ENCODE measurements around the gene LGALS8. TPM values are rescaled to one million over a fixed set of nuclear protein-coding genes. Genes with fewer than 3 reads are reported as not detected.
A peak's percentile ranks its signal among the peaks of the same experiment; 100 is the strongest.

Gene LGALS8
- total RNA-seq, 1 experiment from 2014 or later = 47.6 TPM

- no peak for DNase-seq (ENCODE audit: low read depth)
These were observed 14.6 kb upstream of the LGALS8 start for GRCh38 chr1:236509203-236509602.

DNA sequence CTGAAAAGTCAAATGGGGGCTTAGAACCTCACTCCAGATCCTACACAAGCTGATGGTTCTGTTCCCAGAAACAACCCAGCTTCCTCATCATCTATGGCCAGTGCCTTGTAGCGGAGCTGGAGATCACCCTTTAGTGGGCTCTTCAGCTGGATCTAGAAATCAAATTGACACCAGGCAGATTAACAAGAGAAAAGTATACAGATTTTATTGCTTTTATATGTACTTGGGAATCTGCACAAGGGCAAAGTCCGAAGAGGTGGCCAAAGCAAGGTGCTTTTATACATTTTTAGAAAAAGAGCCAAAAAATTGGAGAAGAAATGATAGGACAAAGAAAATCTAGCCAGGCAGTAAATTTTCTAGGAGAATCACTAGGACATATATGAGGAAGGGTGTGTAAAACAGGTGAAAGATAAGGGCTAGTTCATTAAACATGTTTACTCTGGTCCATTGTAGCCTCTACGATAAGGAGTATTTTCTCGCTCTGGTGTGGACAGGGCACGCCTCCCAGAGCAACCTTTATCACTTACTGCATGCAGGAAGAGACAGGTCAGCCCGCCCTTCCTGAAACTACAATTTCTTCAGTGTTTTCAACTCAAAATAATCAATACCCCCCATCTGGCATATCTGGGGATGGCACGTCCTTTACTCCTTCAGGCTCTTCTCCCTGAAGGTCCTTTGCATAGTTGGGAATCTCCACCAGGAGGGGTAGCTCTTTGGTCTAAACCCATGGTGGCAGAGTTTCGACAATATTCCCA is 14.0 kb upstream of the LGALS8 start:
- DNase-seq (ENCODE audit: low read depth) = no peak

DNA sequence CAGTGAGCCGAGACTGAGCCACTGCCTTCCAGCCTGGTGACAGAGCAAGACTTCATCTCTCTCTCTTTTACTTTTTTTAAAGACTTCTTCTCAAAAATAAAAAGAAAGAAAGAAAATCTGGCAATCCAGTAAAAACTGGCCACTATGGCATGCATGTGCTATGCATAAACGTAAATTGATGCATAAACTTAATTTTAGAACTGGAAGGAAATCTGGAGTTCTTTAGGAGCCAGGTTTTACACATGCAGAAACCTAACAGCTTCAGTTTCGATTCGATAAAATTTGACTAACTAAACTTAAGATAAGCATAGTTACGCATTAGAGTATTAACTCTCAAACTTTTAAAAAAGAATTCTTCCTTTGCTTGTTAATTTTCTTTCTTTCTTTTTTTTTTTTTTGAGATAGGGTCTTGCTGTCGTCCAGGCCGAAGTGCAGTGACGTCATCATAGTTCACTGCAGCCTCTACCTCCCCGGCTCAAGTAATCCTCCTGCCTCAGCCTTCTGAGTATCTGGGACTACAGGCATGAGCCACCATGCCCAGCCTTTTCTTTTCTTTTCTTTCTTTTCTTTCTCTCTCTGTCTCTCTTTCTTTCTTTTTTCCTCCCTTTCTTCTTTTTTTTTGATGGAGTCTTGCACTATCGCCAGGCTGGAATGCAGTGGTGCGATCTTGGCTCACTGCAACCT is 11.9 kb upstream of the LGALS8 start:
- DNase-seq (ENCODE audit: low read depth) = no peak

DNA sequence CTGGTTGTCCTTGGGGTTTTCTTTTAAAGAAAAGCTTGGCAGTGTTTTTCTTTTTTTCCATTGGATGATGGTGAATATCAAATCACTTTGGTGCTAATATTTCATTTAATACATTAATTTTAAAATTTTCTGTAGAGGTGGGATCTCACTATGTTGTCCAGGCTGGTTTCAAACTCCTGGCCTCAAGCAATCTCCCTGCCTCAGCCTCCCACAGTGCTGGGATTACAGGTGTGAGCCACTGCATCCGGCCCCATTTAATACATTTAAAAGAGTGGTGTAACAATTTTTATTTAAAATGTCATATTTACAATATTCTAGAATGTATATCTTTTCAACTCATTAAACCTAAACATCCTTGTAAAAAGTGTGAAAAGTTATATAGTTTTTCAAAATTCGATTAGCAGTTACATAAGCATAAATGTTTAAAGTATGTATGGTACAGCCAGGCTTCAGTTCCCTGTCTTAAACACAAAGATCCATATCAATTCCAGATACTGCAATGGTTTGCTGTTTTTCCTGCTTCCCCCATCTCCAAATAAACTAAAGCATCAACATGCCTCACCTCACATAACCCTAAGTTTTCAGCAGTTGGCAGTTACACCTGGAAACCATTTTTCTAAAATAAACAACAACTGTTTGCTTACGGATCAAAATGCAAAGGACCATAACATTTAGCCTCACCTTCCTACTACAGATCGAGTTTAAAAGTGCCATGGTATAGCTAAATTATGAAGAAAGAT is 8.9 kb upstream of the LGALS8 start:
- no peak for DNase-seq (ENCODE audit: low read depth)

DNA sequence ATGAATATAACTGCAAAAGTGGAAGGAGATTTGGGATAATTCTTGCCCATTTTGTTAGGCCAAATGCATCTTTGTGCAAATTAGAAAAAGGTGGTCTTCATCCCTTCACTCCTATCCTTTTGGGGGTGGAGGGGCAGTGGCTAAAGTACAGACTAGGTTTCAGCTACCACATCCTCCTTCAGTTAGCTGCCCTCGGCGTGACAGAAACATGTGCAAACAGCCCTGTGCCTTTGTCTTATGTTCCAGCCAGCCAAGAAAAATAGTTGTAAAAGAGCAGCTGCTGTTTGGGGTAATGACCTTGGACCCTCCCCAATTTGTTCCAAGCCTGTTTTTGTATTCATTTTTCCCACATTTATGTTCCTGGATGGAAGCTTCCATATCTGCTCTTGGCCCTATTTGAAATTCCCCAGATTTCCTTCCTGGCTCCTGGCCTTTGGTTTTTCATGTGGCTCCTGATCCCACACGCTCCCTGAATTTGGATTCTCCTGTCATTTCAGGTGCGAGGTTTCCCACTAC is 8.3 kb upstream of the LGALS8 start:
- no peak for DNase-seq (ENCODE audit: low read depth)

- peak; percentile 19 for DNase-seq (ENCODE audit: low read depth)
These were observed 6.7 kb upstream of the LGALS8 start for GRCh38 chr1:236516929-236517704.

- DNase-seq (ENCODE audit: low read depth) = no peak
These were observed 5.5 kb upstream of the LGALS8 start for GRCh38 chr1:236518322-236518721.

DNA sequence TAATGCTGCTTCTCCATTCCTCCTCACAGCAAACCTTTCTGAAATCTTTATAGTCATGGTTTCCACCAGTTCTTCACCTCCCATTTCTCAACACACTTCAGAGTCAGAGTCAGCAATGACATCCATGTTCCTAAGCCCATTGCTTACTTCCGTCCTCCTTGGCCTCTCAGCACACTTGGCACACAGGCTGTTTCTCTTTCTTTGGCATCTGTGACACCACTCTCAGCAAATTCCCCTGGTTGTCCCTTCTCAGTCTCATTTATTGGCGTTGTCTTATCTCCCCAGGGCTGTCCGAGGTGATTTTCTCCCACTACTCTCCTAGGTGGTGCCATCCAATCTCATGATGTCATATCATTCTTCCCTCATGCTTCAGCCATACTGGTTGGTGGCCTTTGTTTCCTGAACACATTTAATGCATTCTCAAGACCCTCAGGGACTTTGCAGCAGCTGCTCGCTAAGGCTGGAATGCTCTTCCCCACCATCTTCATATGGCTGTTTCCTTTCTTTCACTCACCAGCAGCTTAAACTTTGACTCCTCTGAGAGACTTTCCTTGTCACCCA is 3.3 kb upstream of the LGALS8 start:
- no peak for DNase-seq (ENCODE audit: low read depth)

DNA sequence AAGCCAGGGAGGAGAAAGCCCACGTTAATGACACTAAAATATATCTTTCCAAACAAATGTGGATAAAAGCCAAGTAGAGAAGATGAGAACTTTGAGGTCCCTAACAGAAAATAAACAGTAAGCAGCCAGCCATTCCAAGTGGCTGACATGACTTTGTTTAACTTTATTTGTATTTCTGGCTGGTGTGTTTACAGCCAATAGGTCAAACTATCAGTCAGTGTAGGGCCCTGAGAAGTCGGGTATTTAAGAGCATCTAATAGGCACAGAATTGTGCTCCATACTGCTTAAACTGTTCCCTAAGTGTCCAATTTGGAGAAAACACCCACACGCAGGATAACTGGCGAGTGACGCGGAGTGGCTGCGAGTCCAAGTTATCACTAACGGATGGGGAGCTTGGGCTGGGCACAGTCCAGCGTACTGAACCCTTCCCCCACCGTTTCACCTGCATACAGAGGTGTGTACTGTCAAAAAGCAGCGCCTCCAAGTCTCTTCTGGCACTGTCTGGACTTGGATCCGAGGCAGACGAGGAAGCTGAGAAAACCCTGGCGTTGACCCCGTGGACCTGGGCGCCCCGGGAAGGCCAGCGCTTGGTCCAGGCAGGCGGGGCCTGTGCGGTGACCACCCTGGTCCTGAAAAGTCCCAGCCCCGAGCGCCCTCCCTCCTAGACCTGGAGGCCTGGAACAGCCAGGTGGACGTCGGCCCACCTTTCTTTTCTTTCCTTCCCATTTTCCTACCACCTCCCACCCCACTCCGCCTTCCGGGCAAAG is 662 bp upstream of the LGALS8 start:
- no peak for DNase-seq (ENCODE audit: low read depth)

GRCh38 chr1:236524142-236524894 is 536 bp downstream of the LGALS8 start:
- DNase-seq (ENCODE audit: low read depth) = peak; percentile 76

- DNase-seq (ENCODE audit: low read depth) = no peak
These were observed 1.1 kb downstream of the LGALS8 start for GRCh38 chr1:236524895-236525184.

DNA sequence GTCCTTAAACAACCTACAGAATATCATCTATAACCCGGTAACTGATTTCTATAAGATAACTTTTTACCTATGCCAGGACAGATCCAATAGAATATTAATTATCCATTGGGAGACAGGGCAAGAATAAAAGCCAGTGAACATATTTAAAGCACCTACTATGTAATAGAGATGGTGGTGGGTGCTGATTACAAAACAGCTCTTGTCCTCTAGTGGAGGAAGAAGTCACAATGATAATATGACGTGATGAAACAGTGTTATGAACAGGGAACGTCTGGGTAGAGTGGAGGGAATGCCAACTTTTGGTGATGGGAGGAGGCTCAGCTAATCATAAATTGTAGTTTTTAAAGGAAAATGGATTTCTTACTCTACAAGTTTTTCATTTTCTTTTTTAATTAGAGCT is 2.3 kb downstream of the LGALS8 start:
- DNase-seq (ENCODE audit: low read depth) = no peak

DNA sequence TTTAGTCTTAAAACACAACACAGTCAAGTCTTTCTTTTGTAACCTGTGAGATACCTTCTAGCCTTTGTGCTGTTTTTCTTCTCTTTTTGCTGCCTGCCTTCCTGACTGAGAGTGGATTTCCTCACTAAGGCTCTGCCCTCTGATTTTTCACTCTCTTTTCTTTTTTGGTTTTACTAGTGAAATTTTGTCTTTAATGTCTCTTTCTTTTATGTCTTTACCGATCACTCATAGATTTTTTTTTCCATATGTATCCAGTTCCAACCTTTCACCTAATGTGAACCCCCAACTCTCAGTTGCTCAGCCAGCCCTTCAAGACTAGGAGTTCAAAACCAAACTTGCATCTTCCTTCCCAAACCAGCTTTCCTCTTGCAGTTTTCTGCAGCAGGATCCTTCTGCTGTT is 6.5 kb downstream of the LGALS8 start:
- no peak for DNase-seq (ENCODE audit: low read depth)

DNA sequence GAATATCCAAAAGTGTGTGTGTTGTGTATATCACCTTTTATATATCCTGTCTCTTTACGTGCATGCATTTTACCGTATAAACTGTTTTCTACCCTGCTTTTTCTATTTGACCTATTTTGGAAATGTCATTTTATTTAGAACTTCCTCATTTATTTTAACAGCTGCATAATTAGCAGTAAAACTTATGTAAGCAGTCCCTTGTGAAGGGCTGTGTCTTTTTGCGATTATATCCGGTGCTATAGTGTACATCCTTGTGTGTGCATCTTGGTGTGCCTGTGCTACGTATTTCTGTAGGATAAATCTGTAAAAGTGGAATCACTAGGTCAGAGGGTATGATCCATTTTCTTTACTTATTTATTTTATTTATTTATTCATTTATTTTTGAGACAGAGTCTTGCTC is 7.2 kb downstream of the LGALS8 start:
- no peak for DNase-seq (ENCODE audit: low read depth)

- DNase-seq (ENCODE audit: low read depth) = no peak
These were observed 9.1 kb downstream of the LGALS8 start for GRCh38 chr1:236532850-236533249.

GRCh38 chr1:236534151-236534651 is 10.4 kb downstream of the LGALS8 start:
- peak; percentile 67 for DNase-seq (ENCODE audit: low read depth)

GRCh38 chr1:236535190-236535589 is 11.4 kb downstream of the LGALS8 start:
- no peak for DNase-seq (ENCODE audit: low read depth)

DNA sequence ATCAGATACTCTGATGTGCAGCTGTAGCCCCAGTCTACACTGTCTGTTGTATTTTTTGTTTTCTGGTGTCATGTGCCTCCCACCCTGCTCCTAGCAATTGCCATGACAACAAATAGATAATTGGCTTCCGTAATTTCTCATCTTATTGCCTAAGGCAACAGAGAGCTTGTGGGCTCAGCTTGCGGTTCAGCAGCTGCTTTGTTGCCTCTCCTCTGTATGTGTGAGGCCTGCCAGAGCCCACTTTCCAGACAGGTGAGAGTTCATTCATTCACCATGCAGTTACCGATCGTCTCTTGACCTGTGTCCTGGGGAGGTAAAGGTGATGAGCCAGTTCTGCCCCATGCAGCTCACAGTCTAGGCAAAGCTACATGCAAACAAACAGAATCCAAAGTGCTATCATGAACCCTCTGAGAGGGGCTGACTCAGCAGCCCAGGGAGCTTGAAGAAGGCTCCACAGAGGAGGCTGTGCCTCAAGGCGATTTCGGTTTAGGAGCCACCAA is 11.9 kb downstream of the LGALS8 start:
- DNase-seq (ENCODE audit: low read depth) = peak; percentile 68

GRCh38 chr1:236536540-236536939 is 12.8 kb downstream of the LGALS8 start:
- DNase-seq (ENCODE audit: low read depth) = no peak

Measured in RPMI7951 (cell line).